GM12878 (cell line): ENCODE measurements around the gene ATP7B.

Experiments used
- CREM ChIP-seq: IDR thresholded peaks from 2 replicates; pipeline ENCODE4 v1.6.1; 2014; ENCODE audit warnings: antibody characterized with exemption, low read depth
- KDM1A ChIP-seq: fragments of 200-600 bp; sonication (generic); IDR thresholded peaks from 2 replicates; pipeline ENCODE4 v1.6.1; 2016; ENCODE audit warnings: borderline replicate concordance
- POLR2A ChIP-seq: IDR thresholded peaks from 2 replicates; pipeline ENCODE4 v1.6.1; 2011; ENCODE audit warnings: low read depth, mild to moderate bottlenecking, low read length
- RFX5 ChIP-seq: IDR thresholded peaks from 2 replicates; pipeline ENCODE4 v1.6.1; 2011; ENCODE audit warnings: low read depth, low read length, improper control_type of control experiment
- TCF12 ChIP-seq: IDR thresholded peaks from 2 replicates; pipeline ENCODE4 v1.6.1; 2011; ENCODE audit warnings: low read depth, mild to moderate bottlenecking, low read length
- ZNF274 ChIP-seq: IDR thresholded peaks from one replicate; pipeline ENCODE4 v1.8.0; 2011; ENCODE audit not compliant: insufficient read length, insufficient read depth

DNA sequence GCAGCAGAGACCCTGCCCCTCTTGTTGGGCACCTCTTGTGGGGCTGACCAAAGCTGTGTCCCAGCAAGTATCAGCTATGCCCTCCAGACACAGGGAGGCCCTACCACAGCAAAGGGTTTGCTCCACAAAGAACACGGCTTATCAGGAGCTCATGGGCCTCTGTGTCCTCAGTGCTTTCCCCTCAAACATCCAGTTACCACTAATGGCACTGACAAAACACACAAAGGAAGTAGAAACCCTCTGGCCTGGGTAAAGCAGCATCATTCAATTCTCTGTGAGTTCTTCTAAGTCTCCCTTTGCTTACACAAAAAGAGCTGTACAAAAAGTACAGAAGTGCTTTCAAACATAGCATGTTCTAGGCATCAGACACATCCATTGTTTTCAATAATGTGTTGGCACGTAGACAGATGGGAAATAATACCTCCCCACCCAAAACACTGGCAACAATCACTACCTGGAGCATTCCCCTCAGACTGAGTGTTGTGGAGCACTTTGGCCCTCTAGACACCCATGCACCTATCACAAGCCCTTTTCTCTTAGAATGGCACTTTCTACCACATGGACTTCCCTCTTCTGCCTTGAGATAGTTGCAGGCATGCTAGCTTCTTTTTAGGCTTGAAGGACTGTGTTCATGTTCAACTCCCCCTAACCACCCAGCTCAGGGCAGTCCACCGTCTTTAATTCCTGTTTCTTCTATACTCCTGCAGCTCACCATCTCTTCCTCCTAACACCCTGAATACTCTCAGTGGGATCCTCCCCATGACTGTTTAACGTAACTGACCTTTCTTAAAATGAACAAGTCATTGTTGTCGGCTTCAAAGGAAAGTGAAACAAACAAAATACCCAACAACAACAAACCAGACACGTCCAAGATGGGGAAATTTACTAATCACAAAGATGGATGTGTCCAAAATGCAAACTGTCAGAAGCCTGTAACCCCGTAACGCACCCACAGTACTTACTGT is 43.5 kb downstream of the ATP7B start:
- TF ChIP-seq RFX5 (no peak), KDM1A (no peak), ZNF274 (no peak), POLR2A (no peak), CREM (no peak), TCF12 (no peak)
